HUES64 (cell line): ENCODE measurements around the gene EPPIN.
"Not testable (repeated sequence)": the region's sequence is repeated elsewhere in the genome, so short reads cannot be mapped to it uniquely, and the experiment has no call there.

Source experiments
- H3K27ac ChIP-seq: 2 replicates; pipeline ENCODE4 v1.7.0; 2013; ENCODE audit warnings: low read depth, low read length, inconsistent platforms
- H3K27me3 ChIP-seq: 2 replicates; pipeline ENCODE4 v1.6.1; 2013; ENCODE audit warnings: mild to moderate bottlenecking, low read length; ENCODE audit not compliant: insufficient read depth
- H3K36me3 ChIP-seq: 2 replicates; pipeline ENCODE4 v1.6.1; 2013; ENCODE audit warnings: mild to moderate bottlenecking, low read length; ENCODE audit not compliant: insufficient read depth
- H3K4me1 ChIP-seq: 2 replicates; pipeline ENCODE4 v1.6.1; 2013; ENCODE audit warnings: mild to moderate bottlenecking, low read length, moderate library complexity; ENCODE audit not compliant: insufficient read depth
- H3K4me3 ChIP-seq: 2 replicates; pipeline ENCODE4 v1.5.1; 2013; ENCODE audit warnings: mild to moderate bottlenecking, low read length, moderate library complexity
- H3K9ac ChIP-seq: 2 replicates; pipeline ENCODE4 v1.6.1; 2013; ENCODE audit warnings: mild to moderate bottlenecking, low read depth, low read length
- H3K9me3 ChIP-seq: 2 replicates; pipeline ENCODE4 v1.6.1; 2013; ENCODE audit warnings: low read depth, low read length; ENCODE audit not compliant: insufficient read depth
- WGBS: fragments of 150-250, 120-280 bp; methylation state at CpG from one replicate; pipeline ENCODE4 v1.1.7; 2013; ENCODE audit warnings: missing lambda C conversion rate; 5-methylcytosine and 5-hydroxymethylcytosine counted together

Gene EPPIN

GRCh38 chr20:45578231-45578630, 31.0 kb upstream of the EPPIN start:
- no peak overlapping the region for H3K4me3 ChIP-seq
- H3K4me1 ChIP-seq: peaks cover 26% of the 10 kb centered on the region
- H3K36me3 ChIP-seq: no peaks in the 10 kb centered on the region
- 80% methylated on average over 1 of the region's 1 CpG for WGBS
- no peaks in the 10 kb centered on the region for H3K27me3 ChIP-seq
- peak overlapping the region; percentile 19; the same call in 1 of the 2 replicates for H3K9ac ChIP-seq
- no peaks in the 10 kb centered on the region for H3K9me3 ChIP-seq
- peak overlapping the region; percentile 50; the same call in 1 of the 2 replicates for H3K27ac ChIP-seq

- Histone ChIP-seq H3K4me3 (no peak overlapping the region), H3K27me3 (no peaks in the 10 kb centered on the region), H3K36me3 (no peaks in the 10 kb centered on the region), H3K4me1 (peaks cover 14% of the 10 kb centered on the region; the same call in 1 of the 2 replicates), H3K27ac (no peak overlapping the region), H3K9me3 (no peaks in the 10 kb centered on the region), H3K9ac (no peak overlapping the region)
- 93% methylated on average over 2 of the region's 2 CpGs for WGBS
Observed at GRCh38 chr20:45576995-45577394, 29.8 kb upstream of the EPPIN start.

GRCh38 chr20:45575931-45576330, 28.7 kb upstream of the EPPIN start:
- H3K4me3 ChIP-seq: no peak overlapping the region
- no peaks in the 10 kb centered on the region for H3K9me3 ChIP-seq
- no peak overlapping the region for H3K9ac ChIP-seq
- no peaks in the 10 kb centered on the region for H3K27me3 ChIP-seq
- no peak overlapping the region for H3K27ac ChIP-seq
- H3K36me3 ChIP-seq: no peaks in the 10 kb centered on the region
- 0 out of 2 replicates have a peak, but pooled peaks cover 14% of the 10 kb centered on the region for H3K4me1 ChIP-seq
- WGBS: 90% methylated on average over 2 of the region's 3 CpGs

- not testable (repeated sequence) for H3K36me3 ChIP-seq, H3K4me1 ChIP-seq, H3K9me3 ChIP-seq, H3K27ac ChIP-seq, H3K27me3 ChIP-seq, H3K9ac ChIP-seq, H3K4me3 ChIP-seq
- 88% methylated on average over 1 of the region's 1 CpG for WGBS
Observed at GRCh38 chr20:45569650-45570049, 22.4 kb upstream of the EPPIN start.

GRCh38 chr20:45564760-45565276, 17.6 kb upstream of the EPPIN start:
- H3K4me1 ChIP-seq: no peaks in the 10 kb centered on the region
- H3K36me3 ChIP-seq: no peaks in the 10 kb centered on the region
- no peak overlapping the region for H3K9ac ChIP-seq
- no peaks in the 10 kb centered on the region for H3K27me3 ChIP-seq
- no peaks in the 10 kb centered on the region for H3K9me3 ChIP-seq
- no peak overlapping the region for H3K27ac ChIP-seq
- WGBS: 100% methylated on average over 1 of the region's 2 CpGs
- H3K4me3 ChIP-seq: no peak overlapping the region

GRCh38 chr20:45555198-45555597, 8.0 kb upstream of the EPPIN start:
- Histone ChIP-seq H3K27ac (no peak overlapping the region), H3K36me3 (no peaks in the 10 kb centered on the region)

GRCh38 chr20:45552456-45552855, 5.3 kb upstream of the EPPIN start:
- no peak overlapping the region for H3K9ac ChIP-seq
- 92% methylated on average over 2 of the region's 2 CpGs for WGBS
- H3K4me3 ChIP-seq: no peak overlapping the region
- H3K9me3 ChIP-seq: no peaks in the 10 kb centered on the region
- H3K27ac ChIP-seq: no peak overlapping the region
- H3K36me3 ChIP-seq: no peaks in the 10 kb centered on the region
- no peaks in the 10 kb centered on the region for H3K27me3 ChIP-seq
- no peaks in the 10 kb centered on the region for H3K4me1 ChIP-seq

More at GRCh38 chr20:45555198-45555597, 8.0 kb upstream of the EPPIN start:
- no peaks in the 10 kb centered on the region for H3K27me3 ChIP-seq
- no peaks in the 10 kb centered on the region for H3K4me1 ChIP-seq
- no peak overlapping the region for H3K4me3 ChIP-seq
- WGBS: 92% methylated on average over 1 of the region's 1 CpG
- no peaks in the 10 kb centered on the region for H3K9me3 ChIP-seq
- H3K9ac ChIP-seq: no peak overlapping the region

- Histone ChIP-seq H3K36me3 (no peaks in the 10 kb centered on the region), H3K4me1 (no peaks in the 10 kb centered on the region), H3K27ac (no peak overlapping the region), H3K9ac (no peak overlapping the region), H3K9me3 (no peaks in the 10 kb centered on the region), H3K4me3 (no peak overlapping the region), H3K27me3 (no peaks in the 10 kb centered on the region)
Observed at GRCh38 chr20:45550765-45551164, 3.6 kb upstream of the EPPIN start.

GRCh38 chr20:45548410-45548809, 1.2 kb upstream of the EPPIN start:
- no peak overlapping the region for H3K4me3 ChIP-seq
- no peaks in the 10 kb centered on the region for H3K27me3 ChIP-seq
- H3K4me1 ChIP-seq: no peaks in the 10 kb centered on the region
- no peaks in the 10 kb centered on the region for H3K9me3 ChIP-seq
- H3K36me3 ChIP-seq: no peaks in the 10 kb centered on the region
- 93% methylated on average over 7 of the region's 7 CpGs for WGBS
- H3K9ac ChIP-seq: no peak overlapping the region
- no peak overlapping the region for H3K27ac ChIP-seq

- WGBS: 39% methylated on average over 5 of the region's 5 CpGs
- no peak overlapping the region for H3K9ac ChIP-seq
- no peaks in the 10 kb centered on the region for H3K4me1 ChIP-seq
- no peaks in the 10 kb centered on the region for H3K36me3 ChIP-seq
- H3K27me3 ChIP-seq: no peaks in the 10 kb centered on the region
- no peak overlapping the region for H3K4me3 ChIP-seq
- no peaks in the 10 kb centered on the region for H3K9me3 ChIP-seq
- no peak overlapping the region for H3K27ac ChIP-seq
Observed at GRCh38 chr20:45545754-45546453, 1.3 kb downstream of the EPPIN start.

GRCh38 chr20:45545351-45545750, 1.9 kb downstream of the EPPIN start:
- H3K27me3 ChIP-seq: no peaks in the 10 kb centered on the region
- no peak overlapping the region for H3K27ac ChIP-seq
- H3K4me1 ChIP-seq: no peaks in the 10 kb centered on the region
- no peaks in the 10 kb centered on the region for H3K9me3 ChIP-seq
- no peak overlapping the region for H3K4me3 ChIP-seq
- WGBS: 84% methylated on average over 3 of the region's 3 CpGs
- no peaks in the 10 kb centered on the region for H3K36me3 ChIP-seq
- H3K9ac ChIP-seq: no peak overlapping the region

GRCh38 chr20:45539382-45539781, 7.8 kb downstream of the EPPIN start, which contains the start of gene WFDC6:
Gene WFDC6, minus strand, starts transcription at chr20:45539482. Its CDS starts 75 bp downstream, at chr20:45539407.
- Histone ChIP-seq H3K27me3 (no peaks in the 10 kb centered on the region), H3K4me3 (no peak within 1 kb of the TSS), H3K27ac (no peak within 1 kb of the TSS), H3K9me3 (no peaks in the 10 kb centered on the region), H3K36me3 (no peaks in the 10 kb centered on the region), H3K9ac (no peak within 1 kb of the TSS), H3K4me1 (no peaks in the 10 kb centered on the region)
- 98% methylated on average over 2 of the region's 2 CpGs for WGBS
